MM.1S (cell line): ENCODE measurements around the gene ERICH3.

ENCODE experiments used
- DNase-seq: peaks from one replicate; pipeline ENCODE4 v3.0.0-alpha.2; 2015
- H2AFZ ChIP-seq: fragments of 300-600 bp; sonication (generic); 2 replicates; pipeline ENCODE4 v1.6.0; 2016; ENCODE audit warnings: antibody characterized with exemption, low read length
- H3F3A ChIP-seq: fragments of 300-600 bp; sonication (generic); 2 replicates; pipeline ENCODE4 v1.6.1; 2016; ENCODE audit warnings: mild to moderate bottlenecking, antibody characterized with exemption, low read length, moderate library complexity, mixed read lengths; ENCODE audit not compliant: insufficient read depth
- H3K27ac ChIP-seq: fragments of 300-600 bp; sonication (generic); 2 replicates; pipeline ENCODE4 v1.5.1; 2016; ENCODE audit warnings: mild to moderate bottlenecking, low read length
- H3K27me3 ChIP-seq: fragments of 300-600 bp; sonication (generic); replicated peaks from 2 replicates; pipeline ENCODE4 v1.6.0; 2016; ENCODE audit warnings: low read length; ENCODE audit not compliant: insufficient read depth
- H3K36me3 ChIP-seq: fragments of 300-600 bp; sonication (generic); replicated peaks from 2 replicates; pipeline ENCODE4 v1.6.1; 2016; ENCODE audit warnings: mild to moderate bottlenecking, low read length, mixed read lengths; ENCODE audit not compliant: insufficient read depth
- H3K4me1 ChIP-seq: fragments of 300-600 bp; sonication (generic); 2 replicates; pipeline ENCODE4 v1.6.1; 2016; ENCODE audit warnings: low read length, mixed read lengths
- H3K4me2 ChIP-seq: fragments of 300-600 bp; sonication (generic); 2 replicates; pipeline ENCODE4 v1.6.0; 2016; ENCODE audit warnings: low read depth, low read length
- H3K4me3 ChIP-seq: fragments of 300-600 bp; sonication (generic); 2 replicates; pipeline ENCODE4 v1.5.1; 2016; ENCODE audit warnings: low read length, mixed read lengths
- H3K79me2 ChIP-seq: fragments of 300-600 bp; sonication (generic); 2 replicates; pipeline ENCODE4 v1.6.1; 2016; ENCODE audit warnings: mixed run types, low read length, mixed read lengths
- H3K9ac ChIP-seq: fragments of 300-600 bp; sonication (generic); 2 replicates; pipeline ENCODE4 v1.6.1; 2016; ENCODE audit warnings: low read length, mixed read lengths
- H3K9me2 ChIP-seq: fragments of 300-600 bp; sonication (generic); replicated peaks from 2 replicates; pipeline ENCODE4 v1.6.1; 2016; ENCODE audit warnings: mild to moderate bottlenecking, low read length, mixed read lengths; ENCODE audit not compliant: insufficient read depth
- H3K9me3 ChIP-seq: fragments of 300-600 bp; sonication (generic); replicated peaks from 2 replicates; pipeline ENCODE4 v1.6.1; 2016; ENCODE audit warnings: mild to moderate bottlenecking, low read length, mixed read lengths; ENCODE audit not compliant: insufficient read depth
- H4K20me1 ChIP-seq: fragments of 300-600 bp; sonication (generic); 2 replicates; pipeline ENCODE4 v1.6.1; 2016; ENCODE audit warnings: mild to moderate bottlenecking, low read length, moderate library complexity, mixed read lengths; ENCODE audit not compliant: insufficient read depth
- CTCF ChIP-seq: fragments of 300-600 bp; sonication (generic); IDR thresholded peaks from 2 replicates; pipeline ENCODE4 v1.5.1; 2016; ENCODE audit warnings: antibody characterized with exemption, low read length, mixed read lengths
- EZH2 ChIP-seq: fragments of 300-600 bp; sonication (generic); optimal IDR thresholded peaks from 2 replicates; pipeline ENCODE3; 2017; ENCODE audit warnings: low read depth, mild to moderate bottlenecking, antibody characterized with exemption, low read length, mixed read lengths
- EZH2phosphoT487 ChIP-seq: fragments of 300-600 bp; sonication (generic); IDR thresholded peaks from 2 replicates; pipeline ENCODE4 v1.6.1; 2018; ENCODE audit warnings: antibody characterized with exemption, low read length

ERICH3 gene

GRCh38 chr1:74592580-74593355 lies 80.8 kb downstream of the ERICH3 start:
- Histone ChIP-seq H4K20me1 (no peaks in the 10 kb centered on the region), H3K4me2 (no peak overlapping the region), H3F3A (no peaks in the 10 kb centered on the region), H3K27ac (no peak overlapping the region), H3K79me2 (no peaks in the 10 kb centered on the region), H3K9ac (no peak overlapping the region), H3K9me3 (no peaks in the 10 kb centered on the region), H3K36me3 (no peaks in the 10 kb centered on the region), H3K9me2 (no peaks in the 10 kb centered on the region), H3K4me3 (no peak overlapping the region), H3K27me3 (no peaks in the 10 kb centered on the region), H3K4me1 (no peaks in the 10 kb centered on the region), H2AFZ (no peak overlapping the region)
- TF ChIP-seq CTCF = no peak
- no peak for TF ChIP-seq EZH2
- TF ChIP-seq EZH2phosphoT487 = no peak
- peak; percentile 22 for DNase-seq

- Histone ChIP-seq H3K36me3 (no peaks in the 10 kb centered on the region), H3K27ac (no peak overlapping the region), H3K9ac (no peak overlapping the region), H3K4me1 (no peaks in the 10 kb centered on the region), H3K79me2 (no peaks in the 10 kb centered on the region), H3K9me3 (no peaks in the 10 kb centered on the region), H2AFZ (no peak overlapping the region), H3F3A (no peaks in the 10 kb centered on the region), H4K20me1 (no peaks in the 10 kb centered on the region), H3K27me3 (no peaks in the 10 kb centered on the region), H3K4me2 (no peak overlapping the region), H3K9me2 (no peaks in the 10 kb centered on the region), H3K4me3 (no peak overlapping the region)
- DNase-seq = no peak
- no peak for TF ChIP-seq CTCF
- no peak for TF ChIP-seq EZH2phosphoT487
Observed at GRCh38 chr1:74591949-74592348, 81.6 kb downstream of the ERICH3 start.

- Histone ChIP-seq H3K27me3 (no peaks in the 10 kb centered on the region), H4K20me1 (no peaks in the 10 kb centered on the region), H3K4me2 (no peak overlapping the region), H3K4me3 (no peak overlapping the region), H3K79me2 (no peaks in the 10 kb centered on the region), H3K27ac (no peak overlapping the region), H2AFZ (no peak overlapping the region), H3K9ac (no peak overlapping the region), H3K4me1 (no peaks in the 10 kb centered on the region), H3K36me3 (no peaks in the 10 kb centered on the region), H3K9me2 (no peaks in the 10 kb centered on the region), H3K9me3 (no peaks in the 10 kb centered on the region), H3F3A (no peaks in the 10 kb centered on the region)
- no peak for TF ChIP-seq EZH2
- no peak for TF ChIP-seq EZH2phosphoT487
- TF ChIP-seq CTCF = no peak
- DNase-seq = no peak
Observed at GRCh38 chr1:74590288-74590687, 83.3 kb downstream of the ERICH3 start.
